Activated CD8-positive, alpha-beta T cell treated with anti-CD3 and anti-CD28 coated beads for 36 hours (primary cell): ENCODE data around the gene AK8. TPM values are rescaled to one million over a fixed set of nuclear protein-coding genes. Genes with fewer than 3 reads are reported as not detected.

ENCODE experiments used
- ATAC-seq: fragments of 200-7000 bp; cut with Tn5 transposase; one replicate; pipeline ENCODE4 v1.10.0; 2021; ENCODE audit warnings: mild to moderate bottlenecking, moderate library complexity
- CTCF ChIA-PET: fragments of 350-600 bp; sonication (Branson Sonifier 250); formaldehyde crosslinking; loops from one replicate; lab custom pipeline; 2021; ENCODE audit warnings: antibody characterized with exemption; lab: Charles Lee
- POLR2A ChIA-PET: fragments of 350-600 bp; sonication (Branson Sonifier 250); formaldehyde crosslinking; loops from one replicate; lab custom pipeline; 2021; ENCODE audit warnings: antibody characterized with exemption; lab: Charles Lee
- DNase-seq: peaks from one replicate; pipeline ENCODE4 v3.0.0-alpha.2; 2020
- H3K27ac Mint-ChIP-seq: one replicate; pipeline ENCODE4 v1.8.0; 2021; ENCODE audit warnings: mild to moderate bottlenecking, mixed read lengths
- H3K27me3 Mint-ChIP-seq: one replicate; pipeline ENCODE4 v1.8.0; 2021; ENCODE audit warnings: mixed read lengths
- H3K36me3 Mint-ChIP-seq: one replicate; pipeline ENCODE4 v1.8.0; 2021; ENCODE audit warnings: low read depth, mixed read lengths
- H3K4me1 Mint-ChIP-seq: one replicate; pipeline ENCODE4 v1.8.0; 2021; ENCODE audit warnings: low read depth, mixed read lengths
- H3K4me3 Mint-ChIP-seq: one replicate; pipeline ENCODE4 v1.8.0; 2021; ENCODE audit warnings: mild to moderate bottlenecking, moderate library complexity, mixed read lengths
- H3K9me3 Mint-ChIP-seq: one replicate; pipeline ENCODE4 v1.8.0; 2021; ENCODE audit warnings: mixed read lengths
- intact Hi-C: fragments of 100-400 bp; cut with micrococcal nuclease; formaldehyde crosslinking; loops from one replicate; pipeline ENCODE4 v1.10.0; 2022
- total RNA-seq, 2 experiments: library from RNA; stranded (reverse); gene quantifications; one replicate each; pipeline ENCODE4 v1.2.3, GENCODE V29; 2021
- TF ChIP-seq, protein P1 (sequence below): fragments of 200-600 bp; IDR thresholded peaks from one replicate; pipeline ENCODE4 v1.8.0; 2022; ENCODE audit warnings: antibody characterized with exemption, mild to moderate bottlenecking

AK8 gene
- total RNA-seq, 2 experiments from 2014 or later = not detected

DNA sequence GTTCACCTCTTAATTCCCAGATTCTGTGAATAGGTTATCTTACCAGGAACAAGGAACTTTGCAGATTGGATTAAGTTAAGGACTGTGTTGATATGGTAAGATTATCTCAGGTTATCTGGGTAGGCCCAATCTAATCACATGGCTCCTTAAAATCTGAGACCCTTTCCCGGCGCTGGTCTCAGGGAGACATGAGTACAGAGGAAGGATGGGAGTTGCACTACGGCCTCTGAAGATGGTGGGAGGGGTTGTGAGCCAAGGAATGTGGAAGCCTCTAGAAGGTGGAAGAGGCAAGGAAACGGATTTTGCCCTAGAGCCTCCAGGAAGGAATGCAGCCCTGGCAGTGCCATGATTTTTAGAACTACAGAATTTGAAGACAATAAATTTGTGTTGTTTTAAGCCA is 95.1 kb downstream of the AK8 start:
- no peak overlapping the region for H3K4me3 Mint-ChIP-seq
- DNase-seq (no peak), ATAC-seq (no peak)
- no peaks in the 10 kb centered on the region for H3K36me3 Mint-ChIP-seq
- no peak overlapping the region for H3K27ac Mint-ChIP-seq
- H3K4me1 Mint-ChIP-seq = peaks cover 18% of the 10 kb centered on the region
- TF ChIP-seq, protein P1, sequence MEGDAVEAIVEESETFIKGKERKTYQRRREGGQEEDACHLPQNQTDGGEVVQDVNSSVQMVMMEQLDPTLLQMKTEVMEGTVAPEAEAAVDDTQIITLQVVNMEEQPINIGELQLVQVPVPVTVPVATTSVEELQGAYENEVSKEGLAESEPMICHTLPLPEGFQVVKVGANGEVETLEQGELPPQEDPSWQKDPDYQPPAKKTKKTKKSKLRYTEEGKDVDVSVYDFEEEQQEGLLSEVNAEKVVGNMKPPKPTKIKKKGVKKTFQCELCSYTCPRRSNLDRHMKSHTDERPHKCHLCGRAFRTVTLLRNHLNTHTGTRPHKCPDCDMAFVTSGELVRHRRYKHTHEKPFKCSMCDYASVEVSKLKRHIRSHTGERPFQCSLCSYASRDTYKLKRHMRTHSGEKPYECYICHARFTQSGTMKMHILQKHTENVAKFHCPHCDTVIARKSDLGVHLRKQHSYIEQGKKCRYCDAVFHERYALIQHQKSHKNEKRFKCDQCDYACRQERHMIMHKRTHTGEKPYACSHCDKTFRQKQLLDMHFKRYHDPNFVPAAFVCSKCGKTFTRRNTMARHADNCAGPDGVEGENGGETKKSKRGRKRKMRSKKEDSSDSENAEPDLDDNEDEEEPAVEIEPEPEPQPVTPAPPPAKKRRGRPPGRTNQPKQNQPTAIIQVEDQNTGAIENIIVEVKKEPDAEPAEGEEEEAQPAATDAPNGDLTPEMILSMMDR = no peak
- no peaks in the 10 kb centered on the region for H3K9me3 Mint-ChIP-seq
- POLR2A ChIA-PET = interaction anchor here (1.9 kb wide), 1 partner anchor 14 kb away, joined by 5 read pairs; no protein-coding TSS in a partner anchor
- H3K27me3 Mint-ChIP-seq = peaks cover 28% of the 10 kb centered on the region
- CTCF ChIA-PET = no interaction called here
- intact Hi-C loops = no loop called here

DNA sequence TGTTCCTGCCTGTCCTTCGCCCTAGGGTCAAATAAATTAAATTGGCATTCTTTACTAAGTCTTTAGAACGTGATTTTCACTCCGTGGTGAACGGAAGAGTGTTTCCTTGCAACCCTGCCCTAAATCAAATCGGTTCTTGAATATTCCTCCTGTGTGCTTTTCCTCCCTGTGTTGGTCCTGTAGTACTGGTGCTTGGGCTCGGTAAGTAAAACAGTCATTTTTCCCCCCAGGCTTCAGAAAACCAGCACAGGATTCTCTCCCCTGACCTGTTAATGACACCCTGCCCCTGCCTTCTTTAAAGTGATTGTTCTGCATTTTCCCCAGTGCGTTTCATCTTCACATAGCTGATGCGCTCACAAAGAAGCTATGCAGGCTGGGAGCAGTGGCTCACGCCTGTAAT is 96.0 kb downstream of the AK8 start:
- Mint-ChIP-seq H3K27me3 (peaks cover 28% of the 10 kb centered on the region), H3K36me3 (no peaks in the 10 kb centered on the region), H3K27ac (no peak overlapping the region), H3K4me1 (peaks cover 13% of the 10 kb centered on the region), H3K9me3 (no peaks in the 10 kb centered on the region), H3K4me3 (no peak overlapping the region)
- POLR2A ChIA-PET = no interaction called here
- CTCF ChIA-PET = no interaction called here
- TF ChIP-seq, protein P1 = no peak
- intact Hi-C loops = no loop called here
- ATAC-seq = no peak
- DNase-seq = no peak

DNA sequence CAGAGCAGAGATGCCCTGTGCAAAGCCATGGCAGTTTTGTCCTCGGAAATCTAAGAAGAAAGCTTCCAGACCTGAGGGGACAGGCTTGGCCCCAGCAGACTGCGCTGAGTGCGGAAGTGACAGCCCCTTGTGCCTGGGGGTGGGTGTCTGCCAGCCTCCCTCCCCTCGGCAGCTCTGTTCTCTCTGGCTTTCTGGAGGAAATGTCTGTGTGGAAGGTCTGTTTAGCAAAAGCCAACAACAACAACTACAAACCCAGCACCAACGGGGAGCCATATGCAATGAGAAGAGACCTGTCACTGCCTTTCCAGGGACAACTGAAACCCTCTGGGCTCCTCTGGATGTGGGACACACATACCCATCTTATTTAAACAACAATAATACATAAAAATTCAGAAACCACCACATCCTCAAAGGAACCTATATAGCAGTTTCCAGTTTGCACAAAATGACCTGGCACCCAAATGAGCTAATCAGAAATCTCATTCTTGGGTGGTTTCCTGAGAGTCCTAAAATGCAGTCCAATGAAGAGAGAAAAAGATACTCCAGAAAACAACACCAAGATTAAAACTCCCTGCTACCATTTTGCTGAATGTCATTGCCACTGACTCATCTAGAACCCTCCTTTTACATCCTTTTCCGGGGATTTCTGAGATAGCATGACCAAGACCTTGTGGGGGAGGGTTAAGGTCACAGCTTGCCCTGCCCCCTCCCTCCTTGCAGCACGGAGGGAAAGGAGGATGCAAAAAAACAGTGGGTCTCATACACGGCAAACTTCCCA is 97.7 kb downstream of the AK8 start:
- no peaks in the 10 kb centered on the region for H3K36me3 Mint-ChIP-seq

DNA sequence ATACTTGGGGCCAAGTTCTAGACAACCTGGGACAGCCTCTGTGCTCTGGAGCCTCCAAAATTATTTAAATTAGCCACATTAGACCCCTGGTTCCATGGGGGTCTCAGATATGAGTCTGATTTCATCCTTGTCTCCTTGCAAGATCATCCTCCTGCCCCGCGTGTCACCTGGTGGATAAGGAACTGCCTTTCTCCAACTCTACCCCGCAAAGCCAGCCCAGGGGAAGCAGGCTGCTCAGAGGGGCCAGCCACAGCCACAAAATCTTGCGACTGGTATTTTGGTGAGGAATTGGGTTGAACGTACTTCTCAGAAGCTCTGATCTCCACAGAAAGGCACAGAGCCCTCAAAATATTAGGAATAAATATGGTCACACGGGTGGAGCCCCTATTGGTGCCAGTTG is 101.2 kb downstream of the AK8 start:
- Mint-ChIP-seq H3K27ac (no peak overlapping the region), H3K4me1 (peaks cover 24% of the 10 kb centered on the region), H3K4me3 (no peak overlapping the region), H3K9me3 (peaks cover 6% of the 10 kb centered on the region), H3K36me3 (peaks cover 3% of the 10 kb centered on the region), H3K27me3 (peaks cover 12% of the 10 kb centered on the region)
- ATAC-seq (no peak), DNase-seq (no peak)
- intact Hi-C loops = no loop called here
- ChIA-PET POLR2A (no interaction called here), CTCF (no interaction called here)
- TF ChIP-seq, protein P1 = no peak

More for the DNA sequence above, 97.7 kb downstream of the AK8 start:
- Mint-ChIP-seq H3K4me3 (peak overlapping the region; percentile 26), H3K4me1 (peaks cover 13% of the 10 kb centered on the region), H3K27me3 (peaks cover 25% of the 10 kb centered on the region), H3K9me3 (no peaks in the 10 kb centered on the region), H3K27ac (peak overlapping the region; percentile 50)
- intact Hi-C loops = no loop called here
- peak; percentile 87 for ATAC-seq
- DNase-seq = peak; percentile 41
- TF ChIP-seq, protein P1 = no peak
- ChIA-PET POLR2A (interaction anchor here (0.8 to 0.9 kb wide), 4 partner anchors 10 to 209 kb away, joined by 3 read pairs; partner anchors contain the start of gene DDX31), CTCF (interaction anchor here (0.7 to 1.2 kb wide), 4 partner anchors 11 to 121 kb away, joined by 3 to 6 read pairs (median 4); no protein-coding TSS in a partner anchor)

DNA sequence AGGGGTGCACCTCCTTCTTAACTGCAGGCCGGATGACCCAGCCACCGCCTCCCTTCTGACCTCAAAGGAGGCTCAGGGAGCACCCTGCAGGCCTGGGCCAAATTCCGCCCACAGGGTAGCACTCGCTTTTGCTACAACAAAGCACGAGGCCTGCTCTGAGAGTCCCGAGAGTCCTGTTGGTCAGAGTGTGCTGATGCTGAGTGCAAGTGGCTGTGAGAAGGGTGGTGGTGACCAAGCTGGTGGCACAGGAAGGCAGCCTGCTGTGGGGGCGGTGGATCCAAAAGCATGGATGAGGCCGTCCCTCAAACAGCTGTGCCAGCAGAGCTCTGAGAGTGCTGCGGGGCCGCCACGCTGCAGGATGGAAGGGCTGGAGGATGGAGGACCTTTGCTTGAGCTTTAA is 101.8 kb downstream of the AK8 start:
- Mint-ChIP-seq H3K27me3 (peaks cover 9% of the 10 kb centered on the region), H3K4me1 (peaks cover 24% of the 10 kb centered on the region), H3K36me3 (peaks cover 9% of the 10 kb centered on the region), H3K4me3 (no peak overlapping the region), H3K27ac (no peak overlapping the region), H3K9me3 (peaks cover 11% of the 10 kb centered on the region)
- intact Hi-C loops = no loop called here
- DNase-seq (no peak), ATAC-seq (no peak)
- TF ChIP-seq, protein P1 = no peak
- ChIA-PET CTCF (no interaction called here), POLR2A (no interaction called here)
